Esophagus muscularis mucosa (tissue), 4 donors: ENCODE measurements around the gene SPOCD1. TPM values are rescaled to one million over a fixed set of nuclear protein-coding genes. Genes with fewer than 3 reads are reported as not detected.

ENCODE experiments used
- DNase-seq: peaks from one replicate; pipeline ENCODE4 v3.0.0-alpha.2; 2017; ENCODE audit errors: extremely low spot score
- H3K27ac ChIP-seq, 4 donors: fragments of 200-600 bp; sonication (generic); replicated peaks in 1 of 4; 1 replicate in 3 of 4; 2 replicates in 1 of 4; pipeline ENCODE4 v1.5.1; 2016 to 2019; ENCODE audit warnings: mild to moderate bottlenecking in 1 of 4
- H3K27me3 ChIP-seq, 4 donors: fragments of 200-600 bp; sonication (generic); one replicate each; pipeline versions ENCODE4 v1.5.1 to v1.6.0; 2016 to 2019
- H3K36me3 ChIP-seq, 4 donors: fragments of 200-600 bp; sonication (generic); one replicate each; pipeline ENCODE4 v1.5.1; 2016 to 2019
- H3K4me1 ChIP-seq, 4 donors: fragments of 200-600 bp; sonication (generic); one replicate each; pipeline ENCODE4 v1.5.1; 2016 to 2019
- H3K4me3 ChIP-seq, 4 donors: fragments of 200-600 bp; sonication (generic); 1 replicate in 2 of 4; 2 replicates in 2 of 4; pipeline ENCODE4 v1.5.1; 2016 to 2019; ENCODE audit warnings: mild to moderate bottlenecking in 4 of 4, moderate library complexity in 1 of 4
- H3K9me3 ChIP-seq, 4 donors: fragments of 200-600 bp; sonication (generic); 1 replicate in 3 of 4; 2 replicates in 1 of 4; pipeline ENCODE4 v1.5.1; 2016 to 2019
- EP300 ChIP-seq: sonication (generic); formaldehyde crosslinking; IDR thresholded peaks from one replicate; pipeline ENCODE4 v1.6.1; 2017; ENCODE audit warnings: antibody characterized with exemption
- POLR2A ChIP-seq: fragments of 450-650 bp; IDR thresholded peaks from one replicate; pipeline ENCODE4 v1.6.1; 2017; ENCODE audit warnings: antibody characterized with exemption, moderate library complexity, mild to moderate bottlenecking, low read depth
- POLR2AphosphoS5 ChIP-seq, 2 donors: sonication (generic); formaldehyde crosslinking; IDR thresholded peaks; one replicate each; pipeline ENCODE4 v1.6.1; 2017; ENCODE audit warnings: antibody characterized with exemption in 2 of 2
- WGBS: methylation state at CpG from one replicate; pipeline ENCODE4 v1.1.5; 2018; 5-methylcytosine and 5-hydroxymethylcytosine counted together
- intact Hi-C: fragments of 100-400 bp; cut with DNase I; formaldehyde crosslinking; loops from one replicate; pipeline ENCODE4 v1.15.1; 2023
- total RNA-seq, 4 donors: library from RNA; depleted of rRNA; stranded (reverse); fragments of >200 nt; gene quantifications; one replicate each; pipeline versions ENCODE4 v1.1.0 to v1.2.1, GENCODE V29; 2016
- TF ChIP-seq, protein P1 (sequence below), 3 experiments: fragments of 200-600 bp in 2 of 3; fragments of 450-650 bp in 1 of 3; sonication (generic) in 2 of 3; IDR thresholded peaks; one replicate each; pipeline ENCODE4 v1.5.1; 2017 to 2019; ENCODE audit warnings: antibody characterized with exemption in 3 of 3, mild to moderate bottlenecking in 2 of 3, moderate library complexity in 1 of 3

The SPOCD1 gene
- total RNA-seq, 4 donors from 2014 or later, result 0.17 to 0.19 (median 0.17) TPM; not detected in 1

DNA sequence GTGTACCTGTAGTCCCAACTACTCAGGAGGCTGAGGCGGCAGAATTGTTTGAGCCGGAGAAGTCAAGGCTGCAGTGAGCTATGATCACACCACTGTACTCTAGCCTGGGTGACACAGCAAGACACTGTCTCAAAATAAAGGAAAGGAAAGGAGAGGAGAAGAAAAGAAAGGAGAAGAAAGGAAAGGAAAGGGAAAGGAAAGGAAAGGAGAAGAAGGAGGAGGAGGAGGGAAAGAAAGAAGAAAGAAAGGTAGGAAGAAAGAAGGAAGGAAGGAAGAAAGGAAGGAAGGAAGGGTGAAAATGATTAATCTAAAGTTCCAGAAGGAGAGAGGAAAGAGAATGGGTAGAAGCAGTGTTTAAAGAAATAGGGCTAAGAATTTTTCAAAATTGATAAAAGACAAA lies 12.2 kb downstream of the SPOCD1 start:
- intact Hi-C loops, result no loop called here
- H3K27me3 ChIP-seq, result peaks cover 0 to 11% (median 0%) of the 10 kb centered on the region in 4 donors
- H3K4me3 ChIP-seq, result no peak overlapping the region
- 88% methylated on average over 2 of the region's 2 CpGs for WGBS
- no peak for TF ChIP-seq POLR2AphosphoS5 (IDR thresholded peaks at IDR 0.05)
- H3K4me1 ChIP-seq, result peaks cover 0 to 2% (median 0%) of the 10 kb centered on the region in 4 donors
- H3K27ac ChIP-seq, result no peak overlapping the region
- H3K36me3 ChIP-seq, result no peaks in the 10 kb centered on the region
- no peaks in the 10 kb centered on the region for H3K9me3 ChIP-seq
- DNase-seq, result no peak

DNA sequence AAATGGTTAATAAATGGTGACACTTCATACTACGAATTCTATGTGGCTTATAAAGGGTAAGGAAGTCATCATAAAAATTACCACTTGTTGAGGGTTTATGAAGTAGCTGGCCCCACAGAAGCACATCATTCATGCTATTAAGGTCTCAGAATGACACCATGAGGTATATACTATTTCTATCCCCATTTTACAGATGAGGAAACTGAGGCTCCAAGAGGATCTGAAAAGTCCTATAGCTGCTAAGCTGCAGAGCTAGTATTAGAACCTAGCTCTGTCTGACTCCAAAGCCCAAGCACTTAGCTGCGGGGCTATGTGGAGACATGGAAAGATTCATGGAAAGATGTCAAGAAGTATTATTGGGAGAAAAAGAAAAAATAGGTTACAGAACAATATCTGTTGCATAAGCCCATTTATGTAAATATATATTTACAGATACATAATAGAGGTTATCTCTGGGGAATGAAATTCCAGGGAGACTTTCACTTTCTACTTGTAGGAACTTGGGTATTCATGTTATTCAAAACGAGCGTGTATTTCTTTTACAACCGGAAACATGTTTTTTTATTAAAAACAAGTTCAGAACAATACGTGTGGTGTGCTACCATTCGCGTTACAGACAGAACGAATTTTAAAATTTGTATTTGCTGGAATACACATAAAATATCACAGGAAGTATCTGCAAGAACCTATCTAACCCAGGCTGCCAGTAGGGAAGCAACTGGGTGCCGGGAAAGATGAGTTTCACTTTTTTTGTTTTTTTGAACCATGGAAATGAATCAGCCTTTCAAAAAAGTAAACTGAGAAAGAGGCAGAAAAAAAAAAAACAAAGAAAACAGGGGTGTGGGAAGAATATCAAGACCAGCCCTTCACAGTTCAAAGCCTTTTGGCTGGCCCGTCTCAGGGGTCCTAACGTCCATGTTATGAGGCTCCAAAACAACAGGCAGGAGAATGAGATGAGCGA lies 13.4 kb downstream of the SPOCD1 start:
- H3K9me3 ChIP-seq, result no peaks in the 10 kb centered on the region
- no peaks in the 10 kb centered on the region for H3K36me3 ChIP-seq
- peaks cover 0 to 22% (median 0%) of the 10 kb centered on the region in 4 donors for H3K27me3 ChIP-seq
- peak; percentile 64 for DNase-seq
- peak overlapping the region in 3 of 4 donors; percentile 2 to 33 (median 21) for H3K4me3 ChIP-seq
- intact Hi-C loops, result no loop called here
- H3K4me1 ChIP-seq, result peaks cover 0 to 7% (median 0%) of the 10 kb centered on the region in 4 donors
- H3K27ac ChIP-seq, result no peak overlapping the region
- WGBS, result 67% methylated on average over 13 of the region's 13 CpGs
- TF ChIP-seq, protein P1, sequence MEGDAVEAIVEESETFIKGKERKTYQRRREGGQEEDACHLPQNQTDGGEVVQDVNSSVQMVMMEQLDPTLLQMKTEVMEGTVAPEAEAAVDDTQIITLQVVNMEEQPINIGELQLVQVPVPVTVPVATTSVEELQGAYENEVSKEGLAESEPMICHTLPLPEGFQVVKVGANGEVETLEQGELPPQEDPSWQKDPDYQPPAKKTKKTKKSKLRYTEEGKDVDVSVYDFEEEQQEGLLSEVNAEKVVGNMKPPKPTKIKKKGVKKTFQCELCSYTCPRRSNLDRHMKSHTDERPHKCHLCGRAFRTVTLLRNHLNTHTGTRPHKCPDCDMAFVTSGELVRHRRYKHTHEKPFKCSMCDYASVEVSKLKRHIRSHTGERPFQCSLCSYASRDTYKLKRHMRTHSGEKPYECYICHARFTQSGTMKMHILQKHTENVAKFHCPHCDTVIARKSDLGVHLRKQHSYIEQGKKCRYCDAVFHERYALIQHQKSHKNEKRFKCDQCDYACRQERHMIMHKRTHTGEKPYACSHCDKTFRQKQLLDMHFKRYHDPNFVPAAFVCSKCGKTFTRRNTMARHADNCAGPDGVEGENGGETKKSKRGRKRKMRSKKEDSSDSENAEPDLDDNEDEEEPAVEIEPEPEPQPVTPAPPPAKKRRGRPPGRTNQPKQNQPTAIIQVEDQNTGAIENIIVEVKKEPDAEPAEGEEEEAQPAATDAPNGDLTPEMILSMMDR (IDR thresholded peaks at IDR 0.05), result no peak
- no peak for TF ChIP-seq POLR2AphosphoS5 (IDR thresholded peaks at IDR 0.05)
- no peak for TF ChIP-seq EP300
- no peak for TF ChIP-seq POLR2A

DNA sequence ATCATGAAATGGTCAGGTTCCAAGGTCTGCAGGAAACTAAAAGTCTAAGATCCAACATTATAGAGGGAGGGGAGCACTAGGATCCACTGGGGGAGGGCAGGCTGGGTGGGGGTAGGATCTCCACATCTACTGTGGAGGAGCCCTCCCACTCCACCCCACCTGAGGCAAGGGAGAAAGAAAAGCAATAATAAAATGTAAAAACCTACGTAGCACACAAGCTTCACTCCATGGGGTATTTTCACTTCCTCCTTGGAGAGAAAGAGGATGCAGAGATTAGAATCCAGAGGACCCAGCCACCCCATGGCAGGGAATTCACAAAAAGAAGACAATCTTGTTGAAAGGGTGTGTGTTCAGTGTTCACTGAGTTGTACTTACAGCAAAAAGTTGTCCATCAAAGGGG lies 14.4 kb downstream of the SPOCD1 start:
- Histone ChIP-seq H3K27me3 (peaks cover 0 to 32% (median 0%) of the 10 kb centered on the region in 4 donors), H3K36me3 (no peaks in the 10 kb centered on the region), H3K9me3 (no peaks in the 10 kb centered on the region), H3K4me3 (no peak overlapping the region), H3K4me1 (peaks cover 0 to 7% (median 0%) of the 10 kb centered on the region in 4 donors), H3K27ac (no peak overlapping the region)
- 52% methylated on average over 1 of the region's 1 CpG for WGBS
- intact Hi-C loops, result no loop called here
- TF ChIP-seq, protein P1 (IDR thresholded peaks at IDR 0.05), result no peak
- no peak for TF ChIP-seq POLR2A
- no peak for TF ChIP-seq POLR2AphosphoS5 (IDR thresholded peaks at IDR 0.05)
- no peak for TF ChIP-seq EP300
- DNase-seq, result peak; percentile 79

DNA sequence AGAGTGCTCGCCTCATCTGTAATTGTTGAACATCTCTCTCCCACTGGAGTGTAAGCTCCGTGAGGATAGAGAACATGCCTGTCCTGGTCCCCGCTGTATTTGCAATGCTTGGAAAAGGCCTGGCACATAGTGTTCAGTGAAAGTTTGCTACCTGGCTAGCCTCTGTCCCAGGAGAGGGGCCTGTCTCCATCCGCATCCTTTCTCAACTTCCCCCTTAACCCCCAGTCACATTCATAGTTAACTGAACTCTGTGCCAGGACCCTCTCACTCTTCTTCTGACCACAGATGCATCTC lies 15.2 kb downstream of the SPOCD1 start:
- H3K36me3 ChIP-seq, result no peaks in the 10 kb centered on the region
- no peak overlapping the region for H3K27ac ChIP-seq
- WGBS, result 97% methylated on average over 4 of the region's 4 CpGs
- H3K4me3 ChIP-seq, result no peak overlapping the region
- TF ChIP-seq, protein P1 (IDR thresholded peaks at IDR 0.05), result no peak
- TF ChIP-seq POLR2A (no peak), EP300 (no peak), POLR2AphosphoS5 (IDR thresholded peaks at IDR 0.05) (no peak)
- no peaks in the 10 kb centered on the region for H3K9me3 ChIP-seq
- peak; percentile 72 for DNase-seq
- H3K27me3 ChIP-seq, result peaks cover 0 to 41% (median 0%) of the 10 kb centered on the region in 4 donors
- peaks cover 0 to 7% (median 0%) of the 10 kb centered on the region in 4 donors for H3K4me1 ChIP-seq
- intact Hi-C loops, result no loop called here

DNA sequence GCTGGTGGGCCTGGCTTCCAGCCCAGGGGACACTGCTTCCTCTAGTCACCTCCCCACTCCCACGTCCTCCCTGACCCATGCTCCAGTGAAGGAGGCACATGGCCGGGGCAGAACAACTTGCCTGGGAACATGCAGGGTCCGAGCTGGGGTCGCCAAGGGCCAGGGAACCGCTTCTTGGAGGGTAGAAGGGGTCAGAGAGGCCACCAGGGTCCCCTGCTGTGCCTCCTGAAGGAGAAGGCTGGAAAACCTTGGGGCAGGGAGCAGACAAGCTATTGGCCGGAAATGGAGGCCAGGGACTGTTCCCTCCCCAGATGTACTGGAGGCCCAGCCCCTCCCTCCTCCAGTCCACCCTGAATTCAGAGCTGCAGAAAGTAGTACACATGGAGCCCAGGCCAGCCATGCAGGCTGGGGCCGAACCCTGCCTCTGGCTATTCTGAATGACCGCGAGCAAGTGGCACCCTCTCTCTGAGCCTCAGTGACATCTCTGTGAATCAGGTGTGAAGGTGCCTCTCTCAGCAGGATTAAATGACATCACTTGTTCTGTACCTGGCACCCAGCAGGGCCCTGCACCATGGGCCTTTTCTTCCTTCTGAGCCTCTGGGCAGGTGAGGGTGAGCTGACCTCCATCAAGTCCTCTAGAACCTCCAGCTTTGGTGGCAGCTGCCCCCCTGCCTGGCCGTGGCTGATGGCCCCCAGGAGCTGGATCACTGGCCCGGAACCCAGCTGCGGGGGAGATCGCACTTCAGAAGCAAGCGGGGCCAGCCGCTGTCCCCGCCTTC lies 15.7 kb downstream of the SPOCD1 start:
- no peak for DNase-seq
- H3K27ac ChIP-seq, result no peak overlapping the region
- no peaks in the 10 kb centered on the region for H3K36me3 ChIP-seq
- peaks cover 0 to 43% (median 0%) of the 10 kb centered on the region in 4 donors for H3K27me3 ChIP-seq
- WGBS, result 90% methylated on average over 12 of the region's 16 CpGs
- H3K9me3 ChIP-seq, result no peaks in the 10 kb centered on the region
- H3K4me1 ChIP-seq, result peaks cover 0 to 7% (median 0%) of the 10 kb centered on the region in 4 donors
- intact Hi-C loops, result no loop called here
- H3K4me3 ChIP-seq, result no peak overlapping the region
- TF ChIP-seq, protein P1 (IDR thresholded peaks at IDR 0.05), result no peak
- no peak for TF ChIP-seq POLR2AphosphoS5 (IDR thresholded peaks at IDR 0.05)
- no peak for TF ChIP-seq EP300
- TF ChIP-seq POLR2A, result no peak
